OCI-M2 (cell line): Measurements from ENCODE around the gene KNSTRN.
A peak's percentile ranks its signal among the peaks of the same experiment; 100 is the strongest.

ENCODE experiments used
- DNase-seq: peaks from one replicate; lab custom pipeline; 2025; ENCODE audit not compliant: unreplicated experiment; lab: John Stamatoyannopoulos, UW

Gene KNSTRN, protein sequence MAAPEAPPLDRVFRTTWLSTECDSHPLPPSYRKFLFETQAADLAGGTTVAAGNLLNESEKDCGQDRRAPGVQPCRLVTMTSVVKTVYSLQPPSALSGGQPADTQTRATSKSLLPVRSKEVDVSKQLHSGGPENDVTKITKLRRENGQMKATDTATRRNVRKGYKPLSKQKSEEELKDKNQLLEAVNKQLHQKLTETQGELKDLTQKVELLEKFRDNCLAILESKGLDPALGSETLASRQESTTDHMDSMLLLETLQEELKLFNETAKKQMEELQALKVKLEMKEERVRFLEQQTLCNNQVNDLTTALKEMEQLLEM

GRCh38 chr15:40382580-40383456 is at the start of gene KNSTRN:
KNSTRN (plus strand) TSS chr15:40382721; CDS start chr15:40382836, 115 bp downstream.
- peak; percentile 77 for DNase-seq

- peak; percentile 51 for DNase-seq
These were observed 48.5 kb upstream of the KNSTRN start for GRCh38 chr15:40333922-40334492.

DNA sequence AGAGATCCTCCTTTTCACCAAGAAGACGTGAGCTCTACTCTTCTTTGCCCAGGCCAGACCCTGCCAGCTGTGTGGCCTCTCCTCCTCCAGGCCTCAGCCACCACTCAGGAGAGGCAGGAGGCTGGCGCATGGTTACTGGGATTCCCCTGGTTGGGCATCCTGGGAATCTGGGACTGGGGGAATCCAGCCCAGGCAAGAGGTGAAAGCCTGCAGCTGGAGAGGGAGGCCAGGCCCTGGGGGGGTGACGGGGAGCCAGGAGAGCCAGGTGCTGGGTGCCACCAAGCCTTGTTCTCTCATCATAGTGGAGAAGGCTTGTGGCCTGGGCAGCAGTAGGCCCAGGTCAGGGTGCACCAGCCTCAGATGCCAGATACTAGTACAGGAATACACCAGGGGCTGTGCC is 48.0 kb upstream of the KNSTRN start:
- DNase-seq: no peak

GRCh38 chr15:40334941-40335795 is 47.4 kb upstream of the KNSTRN start:
- DNase-seq: no peak

GRCh38 chr15:40335938-40336743 is 46.4 kb upstream of the KNSTRN start:
- no peak for DNase-seq

- no peak for DNase-seq
These were observed 45.8 kb upstream of the KNSTRN start for GRCh38 chr15:40336744-40337122.

DNA sequence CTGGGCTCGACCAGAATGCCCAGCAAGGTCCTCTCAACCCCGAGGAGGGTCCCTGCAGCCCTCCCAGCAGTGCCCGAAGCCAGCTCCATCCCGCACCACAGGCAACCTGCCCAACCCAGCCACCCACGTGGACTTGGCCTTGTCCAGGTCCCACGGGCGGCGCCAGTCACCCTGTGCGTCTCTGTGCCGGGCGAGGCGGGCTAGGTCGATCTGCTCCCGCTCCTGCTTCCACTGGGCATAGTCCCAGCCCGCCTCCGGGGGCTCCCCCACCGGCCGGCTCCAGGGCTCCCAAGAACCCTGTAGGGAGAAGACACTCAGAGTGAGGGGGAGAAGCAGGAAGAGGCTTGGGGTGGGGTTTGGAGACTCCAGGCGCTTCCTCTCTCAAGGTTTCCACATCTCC is 44.9 kb upstream of the KNSTRN start:
- DNase-seq: no peak

DNA sequence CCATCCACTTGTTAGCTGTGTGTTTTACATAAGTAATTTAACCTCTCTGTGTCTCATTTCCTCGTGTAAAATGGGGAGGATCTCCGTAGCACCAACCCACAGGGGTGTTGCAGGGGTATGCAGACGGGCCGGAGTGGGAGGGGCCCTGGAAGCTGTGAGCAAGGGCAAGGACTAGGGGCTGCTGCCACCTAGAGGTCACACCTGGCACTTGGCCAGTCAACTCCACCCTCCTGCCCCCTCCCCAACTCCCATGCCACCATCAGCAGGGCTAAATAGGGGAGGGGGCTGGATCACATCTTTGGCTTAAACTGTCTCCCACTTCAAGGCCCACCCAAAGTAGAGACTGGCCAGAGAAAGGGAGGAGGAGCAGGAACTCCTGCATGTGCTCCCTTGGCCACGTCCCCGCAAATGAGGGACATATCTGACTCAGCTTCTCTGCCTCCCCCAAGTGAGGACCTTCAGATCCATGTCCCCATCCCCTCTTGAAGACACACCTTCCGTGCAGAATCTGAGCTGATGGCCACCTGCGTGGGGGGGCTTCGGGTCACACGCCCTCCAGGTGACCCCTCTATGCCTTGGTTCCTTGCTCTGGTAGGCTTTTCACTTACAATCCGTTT is 44.4 kb upstream of the KNSTRN start:
- peak; percentile 45 for DNase-seq

DNA sequence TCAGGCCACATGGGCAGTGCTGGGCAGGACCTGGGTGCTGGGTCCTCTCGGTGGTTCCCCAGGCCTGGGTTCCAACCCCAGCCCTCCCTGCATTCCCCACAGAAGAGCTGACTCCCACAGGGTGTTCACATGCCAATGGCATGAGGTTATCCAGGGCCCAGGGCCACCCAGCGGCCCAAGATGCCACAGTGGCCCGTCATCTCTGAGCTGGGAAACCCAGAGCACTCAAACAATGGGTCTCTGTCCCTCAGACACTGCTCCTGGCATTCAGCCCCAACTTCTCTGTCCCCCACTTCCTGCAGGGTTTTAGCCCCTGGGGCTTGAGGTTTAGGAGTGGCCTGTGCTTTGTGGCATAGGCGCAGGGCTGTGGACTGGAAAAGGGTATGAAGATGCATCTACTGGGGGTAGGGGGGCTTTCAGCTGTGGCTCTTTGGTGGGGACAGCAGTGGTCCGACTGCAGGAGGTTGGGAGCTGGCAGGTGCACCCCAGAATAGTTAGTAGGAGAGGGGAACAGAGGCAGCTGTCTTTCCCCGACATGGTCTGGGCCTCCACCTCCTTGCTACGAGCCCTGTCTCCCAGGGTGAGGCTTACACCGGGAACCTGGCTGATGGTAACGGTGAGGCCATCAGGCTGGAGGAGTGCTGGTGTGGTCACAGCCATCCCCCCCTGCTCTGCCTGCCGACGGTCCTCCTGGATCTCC is 43.5 kb upstream of the KNSTRN start:
- DNase-seq: no peak

DNA sequence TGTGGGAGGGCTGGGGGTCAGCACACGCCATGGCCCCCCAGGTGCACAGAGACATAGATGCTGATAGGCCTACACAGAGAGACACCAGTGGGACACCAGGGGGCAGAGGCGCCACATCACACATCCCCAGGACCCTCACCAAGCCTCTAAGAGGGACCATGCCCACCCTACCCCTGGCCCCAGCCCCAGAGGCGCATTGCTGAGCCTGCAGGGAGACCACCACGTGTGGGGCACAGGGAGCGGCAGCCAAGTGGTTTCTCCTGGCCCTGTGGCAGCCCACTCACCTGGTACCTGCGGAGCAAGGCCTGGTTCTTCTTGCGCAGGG is 42.9 kb upstream of the KNSTRN start:
- no peak for DNase-seq

GRCh38 chr15:40340038-40340739 is 42.3 kb upstream of the KNSTRN start:
- no peak for DNase-seq

DNA sequence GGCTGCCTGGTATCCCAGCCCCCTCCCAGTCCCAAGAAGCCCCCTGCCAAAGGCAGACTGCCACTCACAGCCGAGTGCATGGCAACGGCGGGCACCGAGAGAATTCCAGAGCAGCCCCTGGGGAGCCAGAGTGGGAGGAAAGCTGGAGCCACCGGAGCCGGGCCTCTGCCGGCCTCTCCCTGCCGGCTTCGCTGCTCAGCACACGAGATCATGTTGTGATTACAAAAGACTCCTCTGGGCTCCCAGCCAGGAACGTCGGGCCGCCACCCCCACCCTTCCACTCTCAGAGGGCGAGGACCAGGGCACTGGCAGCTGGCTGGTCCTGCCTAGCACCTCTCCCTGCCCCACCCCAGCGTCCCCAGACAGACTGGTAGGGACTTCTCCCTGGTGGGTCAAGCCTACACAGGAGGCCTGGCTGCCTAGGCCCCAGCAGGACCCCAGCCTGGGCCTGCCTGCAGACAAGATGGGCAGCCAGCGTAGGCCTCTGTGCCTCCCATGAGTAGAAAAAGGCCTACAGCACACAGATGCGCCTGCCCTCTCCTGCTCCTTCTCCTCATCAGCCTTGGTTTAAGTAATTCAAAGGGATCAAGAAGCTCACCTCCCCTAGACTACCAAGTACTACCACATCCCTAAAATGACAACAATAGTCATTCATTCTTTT is 41.7 kb upstream of the KNSTRN start, which contains the start of gene CCDC9B:
CCDC9B (minus strand) TSS at position 200 of the 661 bp plus-strand sequence; CDS start at position 80, 120 bp downstream.
- DNase-seq: no peak

- no peak for DNase-seq
These were observed 39.9 kb upstream of the KNSTRN start for GRCh38 chr15:40342416-40343320.

- no peak for DNase-seq
These were observed 39.0 kb upstream of the KNSTRN start for GRCh38 chr15:40343512-40343911.

- DNase-seq: no peak
These were observed 38.3 kb upstream of the KNSTRN start for GRCh38 chr15:40344217-40344616.

- DNase-seq: no peak
These were observed 37.8 kb upstream of the KNSTRN start for GRCh38 chr15:40344631-40345120.
